Measurements from ENCODE around the gene ADNP.

GRCh38 chr20:50885781-50886180 lies 45.5 kb downstream of the ADNP start:
- TF ChIP-seq, protein P1, sequence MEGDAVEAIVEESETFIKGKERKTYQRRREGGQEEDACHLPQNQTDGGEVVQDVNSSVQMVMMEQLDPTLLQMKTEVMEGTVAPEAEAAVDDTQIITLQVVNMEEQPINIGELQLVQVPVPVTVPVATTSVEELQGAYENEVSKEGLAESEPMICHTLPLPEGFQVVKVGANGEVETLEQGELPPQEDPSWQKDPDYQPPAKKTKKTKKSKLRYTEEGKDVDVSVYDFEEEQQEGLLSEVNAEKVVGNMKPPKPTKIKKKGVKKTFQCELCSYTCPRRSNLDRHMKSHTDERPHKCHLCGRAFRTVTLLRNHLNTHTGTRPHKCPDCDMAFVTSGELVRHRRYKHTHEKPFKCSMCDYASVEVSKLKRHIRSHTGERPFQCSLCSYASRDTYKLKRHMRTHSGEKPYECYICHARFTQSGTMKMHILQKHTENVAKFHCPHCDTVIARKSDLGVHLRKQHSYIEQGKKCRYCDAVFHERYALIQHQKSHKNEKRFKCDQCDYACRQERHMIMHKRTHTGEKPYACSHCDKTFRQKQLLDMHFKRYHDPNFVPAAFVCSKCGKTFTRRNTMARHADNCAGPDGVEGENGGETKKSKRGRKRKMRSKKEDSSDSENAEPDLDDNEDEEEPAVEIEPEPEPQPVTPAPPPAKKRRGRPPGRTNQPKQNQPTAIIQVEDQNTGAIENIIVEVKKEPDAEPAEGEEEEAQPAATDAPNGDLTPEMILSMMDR (IDR thresholded peaks at IDR 0.05; ENCODE audit: poor library complexity) = no peak
- TF ChIP-seq EZH2phosphoT487 (IDR thresholded peaks at IDR 0.05; ENCODE audit: low read depth, severe bottlenecking, unreplicated experiment) (no peak), EZH2 (IDR thresholded peaks at IDR 0.05; ENCODE audit: borderline replicate concordance) (no peak)
